Immature natural killer cell (primary cell): ENCODE measurements around the gene FNDC3B. TPM values are rescaled to one million over a fixed set of nuclear protein-coding genes. Genes with fewer than 3 reads are reported as not detected.

Experiments
- DNase-seq, 3 donors: peaks; one replicate each; pipeline ENCODE4 v3.0.0; 2022; ENCODE audit warnings: mixed read lengths in 1 of 3
- H3K27ac Mint-ChIP-seq, 6 donors: one replicate each; pipeline ENCODE4 v1.8.0; 2020; ENCODE audit warnings: mixed read lengths in 6 of 6, mild to moderate bottlenecking in 5 of 6, inconsistent platforms in 4 of 6, moderate library complexity in 3 of 6
- H3K27me3 Mint-ChIP-seq, 3 donors: one replicate each; pipeline ENCODE4 v1.8.0; 2020 to 2021; ENCODE audit warnings: low read depth in 3 of 3, mild to moderate bottlenecking in 3 of 3, mixed read lengths in 3 of 3, moderate library complexity in 3 of 3, inconsistent platforms in 1 of 3
- H3K36me3 Mint-ChIP-seq, 3 donors: one replicate each; pipeline ENCODE4 v1.8.0; 2020; ENCODE audit warnings: mixed read lengths in 3 of 3, inconsistent platforms in 2 of 3, mild to moderate bottlenecking in 2 of 3
- H3K4me1 Mint-ChIP-seq, 2 donors: one replicate each; pipeline ENCODE4 v1.8.0; 2020; ENCODE audit warnings: inconsistent platforms in 2 of 2, mild to moderate bottlenecking in 2 of 2, mixed read lengths in 2 of 2, moderate library complexity in 1 of 2
- H3K4me3 Mint-ChIP-seq, 5 donors: one replicate each; pipeline ENCODE4 v1.8.0; 2020; ENCODE audit warnings: mild to moderate bottlenecking in 5 of 5, mixed read lengths in 5 of 5, inconsistent platforms in 3 of 5, moderate library complexity in 3 of 5
- H3K9me3 Mint-ChIP-seq, 6 donors: one replicate each; pipeline ENCODE4 v1.8.0; 2020; ENCODE audit warnings: mild to moderate bottlenecking in 6 of 6, mixed read lengths in 6 of 6, inconsistent platforms in 4 of 6, moderate library complexity in 3 of 6
- polyA plus RNA-seq, 3 donors: library from polyadenylated mRNA; unstranded; fragments of 300-500 nt; fragmentation: Illumina TruSeq; gene quantifications; one replicate each; pipeline ENCODE4 v1.2.3, GENCODE V29; 2021

The FNDC3B gene
- polyA plus RNA-seq, 3 donors from 2014 or later: 19.7 to 46.1 (median 24.4) TPM

DNA sequence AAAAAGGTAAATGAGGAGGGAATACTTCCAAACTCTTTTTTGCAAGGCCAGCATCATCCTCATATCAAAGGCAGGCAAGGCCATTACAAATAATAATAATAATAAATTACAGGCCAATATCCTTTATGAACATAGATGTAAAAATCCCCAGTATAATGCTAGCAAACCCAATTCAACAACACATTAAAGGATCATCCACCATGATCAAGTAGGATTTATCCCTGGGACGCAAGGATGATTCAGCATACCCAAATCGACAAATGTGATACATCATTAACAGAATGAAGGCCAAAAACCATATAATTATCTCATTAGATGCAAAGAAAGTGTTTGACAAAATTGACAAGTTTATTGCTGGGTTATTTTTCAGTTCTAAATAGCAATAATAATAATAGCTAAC lies 355.3 kb downstream of the FNDC3B start:
- H3K27me3 Mint-ChIP-seq: peaks cover 0 to 7% (median 2%) of the 10 kb centered on the region in 3 donors
- no peak overlapping the region for H3K4me3 Mint-ChIP-seq
- H3K4me1 Mint-ChIP-seq: peaks cover 6 to 39% of the 10 kb centered on the region in 2 donors
- H3K9me3 Mint-ChIP-seq: no peaks in the 10 kb centered on the region
- no peak for DNase-seq
- H3K36me3 Mint-ChIP-seq: peaks cover 5 to 17% (median 11%) of the 10 kb centered on the region in 3 donors
- peak overlapping the region in 1 of 6 donors; percentile 67 for H3K27ac Mint-ChIP-seq

- Mint-ChIP-seq H3K9me3 (no peaks in the 10 kb centered on the region), H3K27me3 (peaks cover 0 to 4% (median 4%) of the 10 kb centered on the region in 3 donors), H3K4me1 (peaks cover 6 to 25% of the 10 kb centered on the region in 2 donors), H3K27ac (peak overlapping the region in 3 of 6 donors; percentile 16 to 55 (median 28)), H3K36me3 (peaks cover 9 to 26% (median 15%) of the 10 kb centered on the region in 3 donors), H3K4me3 (no peak overlapping the region)
- DNase-seq: no peak
Measured at GRCh38 chr3:172396400-172396799, 357.0 kb downstream of the FNDC3B start.

- Mint-ChIP-seq H3K4me1 (peaks cover 3 to 15% of the 10 kb centered on the region in 2 donors), H3K4me3 (no peak overlapping the region), H3K9me3 (no peaks in the 10 kb centered on the region), H3K36me3 (peaks cover 16 to 35% (median 29%) of the 10 kb centered on the region in 3 donors), H3K27me3 (peaks cover 0 to 9% (median 3%) of the 10 kb centered on the region in 3 donors), H3K27ac (no peak overlapping the region)
- no peak for DNase-seq
Measured at GRCh38 chr3:172397716-172398405, 358.5 kb downstream of the FNDC3B start.

GRCh38 chr3:172398484-172398883 lies 359.1 kb downstream of the FNDC3B start:
- Mint-ChIP-seq H3K27me3 (peaks cover 0 to 9% (median 1%) of the 10 kb centered on the region in 3 donors), H3K36me3 (peaks cover 12 to 36% (median 27%) of the 10 kb centered on the region in 3 donors), H3K4me3 (no peak overlapping the region), H3K4me1 (peaks cover under 1 to 9% of the 10 kb centered on the region in 2 donors), H3K9me3 (no peaks in the 10 kb centered on the region), H3K27ac (peak overlapping the region in 1 of 6 donors; percentile 14)
- DNase-seq: no peak

DNA sequence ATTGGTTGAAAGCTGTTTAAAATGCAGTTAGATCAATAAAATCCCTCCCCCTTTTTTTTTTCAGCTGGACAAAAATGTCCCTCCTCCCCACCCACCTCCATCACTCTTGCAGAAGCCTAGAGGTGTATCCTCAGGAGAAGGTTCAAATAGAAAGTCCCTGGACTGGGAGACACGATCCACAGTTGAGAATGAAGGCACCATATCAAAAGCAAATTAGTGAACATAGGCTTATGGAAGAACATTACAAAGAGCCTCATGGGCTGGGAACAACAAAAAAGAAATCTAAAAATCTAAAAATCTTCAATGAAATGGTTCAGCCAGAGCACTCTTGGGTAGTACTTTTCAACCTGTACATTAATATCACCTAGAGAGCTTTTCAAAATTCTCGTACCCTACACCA lies 362.7 kb downstream of the FNDC3B start:
- peak overlapping the region in 1 of 6 donors; percentile 20 for H3K27ac Mint-ChIP-seq
- H3K27me3 Mint-ChIP-seq: peaks cover 0 to 9% (median 1%) of the 10 kb centered on the region in 3 donors
- H3K4me1 Mint-ChIP-seq: no peaks in the 10 kb centered on the region
- H3K9me3 Mint-ChIP-seq: no peaks in the 10 kb centered on the region
- DNase-seq: no peak
- no peak overlapping the region for H3K4me3 Mint-ChIP-seq
- H3K36me3 Mint-ChIP-seq: peaks cover 12 to 40% (median 24%) of the 10 kb centered on the region in 3 donors

DNA sequence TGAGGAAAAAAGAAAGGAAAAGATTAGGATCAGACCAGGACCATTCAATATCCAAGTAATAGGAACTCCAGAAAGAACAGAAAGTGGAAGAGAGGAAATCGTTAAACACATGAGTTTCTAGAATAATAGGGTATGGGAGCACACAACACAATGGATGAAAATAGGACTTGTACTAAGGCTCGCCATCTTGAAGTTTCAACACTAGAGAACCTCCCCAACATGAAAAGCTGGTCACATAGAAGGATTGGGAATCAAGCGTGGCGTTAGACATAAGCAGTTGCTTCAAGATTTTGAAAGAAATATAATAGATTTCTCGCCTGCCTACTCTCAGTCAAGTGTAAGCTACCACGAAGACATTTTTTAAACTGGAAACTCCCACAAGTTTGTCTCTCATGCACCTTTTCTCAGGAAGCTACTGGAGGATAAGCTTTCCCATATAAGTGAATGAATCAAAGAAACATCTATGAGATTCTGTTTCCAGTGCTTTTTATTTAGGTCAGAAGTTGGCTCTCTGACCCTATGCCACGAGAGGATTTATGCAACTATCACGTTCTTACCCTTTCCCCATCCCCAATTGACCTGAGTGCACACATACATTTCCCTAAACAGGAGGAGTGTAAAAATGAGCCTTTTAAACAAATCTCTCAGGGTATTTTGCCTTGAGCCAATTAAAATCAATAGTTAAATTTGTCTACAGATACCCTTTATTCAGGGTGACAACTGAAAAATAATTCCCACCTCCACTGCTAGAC lies 363.7 kb downstream of the FNDC3B start:
- H3K4me3 Mint-ChIP-seq: no peak overlapping the region
- no peak overlapping the region for H3K27ac Mint-ChIP-seq
- no peaks in the 10 kb centered on the region for H3K9me3 Mint-ChIP-seq
- peaks cover 12 to 40% (median 24%) of the 10 kb centered on the region in 3 donors for H3K36me3 Mint-ChIP-seq
- no peak for DNase-seq
- no peaks in the 10 kb centered on the region for H3K4me1 Mint-ChIP-seq
- H3K27me3 Mint-ChIP-seq: peaks cover 0 to 8% (median 1%) of the 10 kb centered on the region in 3 donors

DNA sequence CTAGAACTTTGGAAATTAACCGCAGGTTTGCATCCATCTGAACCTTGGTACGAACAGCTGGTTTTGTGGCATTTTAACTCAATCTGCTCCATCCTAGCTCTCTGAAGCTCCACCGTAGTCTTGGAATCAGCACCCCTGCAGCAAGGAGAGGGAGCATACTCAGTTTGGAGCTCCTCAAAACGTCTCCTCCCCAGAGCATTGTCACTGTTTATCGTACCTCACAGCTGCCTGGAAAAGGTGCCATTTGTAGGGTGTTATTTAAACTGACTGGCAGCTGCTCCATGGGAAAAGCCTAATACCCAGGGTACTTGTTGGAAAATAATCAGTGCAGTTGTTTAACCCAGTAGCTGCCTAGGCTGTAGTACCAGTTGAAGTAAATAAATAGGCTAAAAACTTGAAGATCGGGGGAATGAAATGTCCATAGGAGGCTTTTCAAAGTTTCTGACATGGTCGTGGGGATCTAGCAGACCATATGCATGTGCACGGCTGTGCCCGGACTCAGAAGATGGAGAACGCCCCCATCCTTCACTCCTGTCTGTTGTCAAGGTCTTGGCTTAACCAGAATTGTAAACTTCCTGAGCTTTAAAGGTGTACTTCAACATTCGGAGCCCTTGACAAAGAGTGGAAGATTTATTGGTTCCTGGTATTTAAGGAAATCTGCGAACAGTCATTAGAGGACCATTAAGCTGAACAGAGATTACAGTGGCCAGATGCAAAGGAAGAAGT lies 365.0 kb downstream of the FNDC3B start:
- Mint-ChIP-seq H3K27me3 (peaks cover 0 to 8% (median 1%) of the 10 kb centered on the region in 3 donors), H3K27ac (no peak overlapping the region), H3K36me3 (peaks cover 12 to 37% (median 24%) of the 10 kb centered on the region in 3 donors), H3K4me3 (no peak overlapping the region), H3K4me1 (no peaks in the 10 kb centered on the region), H3K9me3 (no peaks in the 10 kb centered on the region)
- no peak for DNase-seq

- H3K4me3 Mint-ChIP-seq: no peak overlapping the region
- H3K4me1 Mint-ChIP-seq: no peaks in the 10 kb centered on the region
- H3K27me3 Mint-ChIP-seq: peaks cover 1 to 8% (median 3%) of the 10 kb centered on the region in 3 donors
- H3K27ac Mint-ChIP-seq: peak overlapping the region in 1 of 6 donors; percentile 36
- no peak for DNase-seq
- peaks cover 12 to 29% (median 24%) of the 10 kb centered on the region in 3 donors for H3K36me3 Mint-ChIP-seq
- H3K9me3 Mint-ChIP-seq: no peaks in the 10 kb centered on the region
Measured at GRCh38 chr3:172405914-172406313, 366.5 kb downstream of the FNDC3B start.

DNA sequence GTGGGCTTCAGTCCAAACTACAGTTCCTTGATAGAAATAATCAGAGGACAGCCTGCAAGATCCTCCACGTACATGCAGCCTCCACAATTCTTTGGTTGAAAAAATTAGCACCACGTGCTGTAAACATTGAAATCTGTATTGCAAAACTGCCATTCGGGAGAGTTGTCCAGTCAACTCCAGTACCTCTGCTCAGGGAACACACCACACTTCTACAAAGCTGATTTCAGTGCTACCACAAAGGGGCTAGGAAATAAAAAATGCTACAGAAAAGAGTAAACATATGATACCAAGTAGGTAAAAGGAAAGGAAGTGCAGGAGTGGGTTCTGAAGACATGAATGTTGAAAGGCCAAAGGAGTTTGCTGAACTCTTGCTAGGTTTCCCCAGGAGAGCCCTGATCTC lies 368.5 kb downstream of the FNDC3B start:
- no peak overlapping the region for H3K4me3 Mint-ChIP-seq

DNA sequence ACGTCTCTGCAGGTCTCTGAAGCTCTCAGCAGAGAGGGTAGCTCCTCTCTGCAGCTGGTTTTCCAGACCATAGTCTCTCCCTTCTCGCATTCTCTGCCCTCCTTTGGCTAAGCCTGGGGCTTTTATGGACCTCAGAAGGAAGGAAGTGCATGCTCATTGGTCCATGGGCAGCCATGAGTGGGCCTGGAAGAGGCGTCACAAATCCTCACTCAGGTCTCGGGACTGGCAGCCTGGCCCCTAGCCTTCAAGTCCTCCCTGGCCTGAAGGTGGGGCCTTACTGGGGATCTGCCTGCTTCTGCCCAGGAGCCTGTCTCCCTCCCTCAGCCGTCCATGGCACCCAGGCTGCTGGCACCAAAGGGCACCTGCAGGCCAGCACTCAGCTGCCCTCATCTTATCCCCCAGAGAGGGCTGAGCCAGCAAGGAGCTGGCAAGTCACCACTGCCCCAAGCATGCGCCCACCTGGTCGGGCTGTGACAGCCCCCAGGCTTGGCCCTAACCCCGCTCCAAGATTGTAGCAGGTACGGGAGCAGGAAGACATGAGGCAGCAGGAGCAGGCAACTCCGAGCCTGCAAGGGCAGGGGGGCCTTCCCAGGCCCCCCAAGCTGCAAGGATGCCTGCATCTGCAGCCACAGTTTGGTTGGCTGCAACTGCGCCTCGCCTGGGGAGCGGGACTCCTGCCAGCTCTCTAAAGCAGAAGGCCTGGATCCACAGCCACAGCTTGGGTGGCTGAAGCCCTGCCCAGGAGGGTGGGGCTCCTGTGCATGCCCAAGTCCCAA lies 371.5 kb downstream of the FNDC3B start:
- Mint-ChIP-seq H3K27me3 (peaks cover 2 to 11% (median 4%) of the 10 kb centered on the region in 3 donors), H3K9me3 (peaks cover 0 to 8% (median 0%) of the 10 kb centered on the region in 6 donors), H3K4me3 (no peak overlapping the region), H3K27ac (no peak overlapping the region), H3K36me3 (peaks cover 0 to 5% (median 3%) of the 10 kb centered on the region in 3 donors), H3K4me1 (no peaks in the 10 kb centered on the region)
- no peak for DNase-seq

More for the DNA sequence above, 368.5 kb downstream of the FNDC3B start:
- Mint-ChIP-seq H3K27ac (peak overlapping the region in 1 of 6 donors; percentile 32), H3K27me3 (peaks cover 1 to 7% (median 4%) of the 10 kb centered on the region in 3 donors), H3K9me3 (peaks cover 0 to 2% (median 0%) of the 10 kb centered on the region in 6 donors), H3K4me1 (no peaks in the 10 kb centered on the region), H3K36me3 (peaks cover 0 to 10% (median 6%) of the 10 kb centered on the region in 3 donors)
- no peak for DNase-seq

- Mint-ChIP-seq H3K36me3 (peaks cover 0 to 6% (median 4%) of the 10 kb centered on the region in 3 donors), H3K27me3 (peaks cover 2 to 11% (median 4%) of the 10 kb centered on the region in 3 donors), H3K4me1 (no peaks in the 10 kb centered on the region), H3K9me3 (peaks cover 0 to 9% (median 0%) of the 10 kb centered on the region in 6 donors), H3K4me3 (no peak overlapping the region), H3K27ac (no peak overlapping the region)
- no peak for DNase-seq
Measured at GRCh38 chr3:172411478-172411947, 372.1 kb downstream of the FNDC3B start.

DNA sequence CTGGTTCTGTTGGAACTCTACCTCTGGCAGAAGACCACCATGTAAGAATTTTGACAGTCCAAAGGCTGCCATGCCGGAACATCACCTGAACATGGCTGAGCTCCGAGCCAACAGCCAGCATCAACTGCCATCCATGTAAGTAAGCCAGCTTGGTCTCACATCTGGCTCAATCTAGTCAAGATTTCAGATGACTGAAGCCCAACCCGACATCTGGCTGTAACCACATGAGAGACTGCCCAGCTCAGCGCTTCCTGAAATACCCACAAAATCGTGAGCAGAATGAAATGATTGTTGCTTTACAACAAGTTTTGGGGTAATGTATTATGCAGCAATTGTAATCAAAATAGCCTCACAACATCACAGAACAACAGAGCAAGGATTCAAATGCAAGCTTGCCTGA lies 375.9 kb downstream of the FNDC3B start:
- Mint-ChIP-seq H3K9me3 (peaks cover 0 to 9% (median 0%) of the 10 kb centered on the region in 6 donors), H3K27me3 (peaks cover 4 to 12% (median 4%) of the 10 kb centered on the region in 3 donors)

DNA sequence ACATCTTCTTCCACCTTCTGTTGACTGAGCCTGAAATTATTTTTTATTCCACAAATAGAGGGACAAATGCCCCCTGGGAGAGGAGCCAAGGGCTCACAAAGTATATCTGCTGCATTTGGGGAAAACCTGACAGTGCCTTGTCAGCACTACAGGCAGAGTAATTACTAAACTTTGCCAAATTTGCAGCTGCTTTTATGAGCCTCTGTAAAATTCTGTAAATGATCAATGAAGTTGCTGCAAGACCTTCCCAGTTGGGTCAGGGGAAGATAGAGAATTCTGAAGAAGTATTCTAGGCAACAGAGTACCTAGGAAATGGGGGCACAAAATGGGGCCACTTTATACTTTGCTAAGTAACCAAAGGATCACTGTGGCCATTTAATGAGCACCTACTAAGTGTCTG lies 398.3 kb downstream of the FNDC3B start:
- peaks cover 2 to 9% (median 6%) of the 10 kb centered on the region in 6 donors for H3K9me3 Mint-ChIP-seq
- H3K4me3 Mint-ChIP-seq: no peak overlapping the region
- no peak for DNase-seq
- no peaks in the 10 kb centered on the region for H3K4me1 Mint-ChIP-seq
- peaks cover 0 to 26% (median 4%) of the 10 kb centered on the region in 3 donors for H3K27me3 Mint-ChIP-seq
- peaks cover 3 to 10% (median 6%) of the 10 kb centered on the region in 3 donors for H3K36me3 Mint-ChIP-seq
- no peak overlapping the region for H3K27ac Mint-ChIP-seq

More for the DNA sequence above, 375.9 kb downstream of the FNDC3B start:
- Mint-ChIP-seq H3K4me3 (no peak overlapping the region), H3K36me3 (peaks cover 0 to 12% (median 4%) of the 10 kb centered on the region in 3 donors), H3K27ac (no peak overlapping the region), H3K4me1 (no peaks in the 10 kb centered on the region)
- DNase-seq: no peak
